A549 (cell line): Measurements from ENCODE around the gene FOCAD. TPM values are rescaled to one million over a fixed set of nuclear protein-coding genes. Genes with fewer than 3 reads are reported as not detected.
A peak's percentile ranks its signal among the peaks of the same experiment; 100 is the strongest.

Source experiments
- ATAC-seq, 2 experiments: fragments of 200-7000 bp in 1 of 2; fragments of >200 bp in 1 of 2; cut with Nextera tagmentation in 1 of 2; cut with Tn5 transposase in 1 of 2; 3 replicates each; pipeline versions ENCODE4 v1.8.0 to v1.9.1; 2018 to 2020; ENCODE audit warnings: mild to moderate bottlenecking in 1 of 2, moderate library complexity in 1 of 2
- CTCF ChIA-PET: fragments of 300-600 bp; sonication (Branson Sonifier 250); formaldehyde crosslinking; extraction: SDS; loops from one replicate; lab custom pipeline; 2021; ENCODE audit warnings: antibody characterized with exemption, inconsistent platforms; lab: Yijun Ruan, JAX
- POLR2A ChIA-PET: fragments of 350-600 bp; formaldehyde crosslinking; extraction: SDS; loops from one replicate; lab custom pipeline; 2021; ENCODE audit warnings: antibody characterized with exemption, inconsistent platforms; lab: Yijun Ruan, JAX
- DNase-seq, 2 experiments: peaks; one replicate each; pipeline versions ENCODE4 v3.0.0 to v3.0.0-alpha.2; 2011 to 2016; ENCODE audit warnings: low read depth in 1 of 2, low spot score in 1 of 2
- FAIRE-seq: peaks from 2 replicates; lab custom pipeline; 2011; peaks lifted over from hg19 to GRCh38; lab: Jason Lieb, UNC
- H3K27ac ChIP-seq, 2 experiments: fragments of >200 bp; sonication (Bioruptor Twin); formaldehyde crosslinking; 3 replicates each; pipeline ENCODE4 v1.5.1; 2016 to 2017
- H3K4me1 ChIP-seq: fragments of >200 bp; sonication (Bioruptor Twin); formaldehyde crosslinking; 3 replicates; pipeline ENCODE4 v1.6.1; 2016
- H3K4me2 ChIP-seq: fragments of >200 bp; sonication (Bioruptor Twin); formaldehyde crosslinking; 3 replicates; pipeline ENCODE4 v1.6.1; 2016
- H3K4me3 ChIP-seq: fragments of >200 bp; sonication (Bioruptor Twin); formaldehyde crosslinking; 3 replicates; pipeline ENCODE4 v1.5.1; 2016
- H3K9me3 ChIP-seq: fragments of >200 bp; sonication (Bioruptor Twin); formaldehyde crosslinking; 3 replicates; pipeline ENCODE4 v1.6.1; 2016
- CBX8 ChIP-seq: fragments of 200-600 bp; sonication (generic); IDR thresholded peaks from 2 replicates; pipeline ENCODE4 v1.6.1; 2016
- EHF ChIP-seq: fragments of 250-450 bp; sonication (Bioruptor Pico); IDR thresholded peaks from 2 replicates; pipeline ENCODE4 v1.5.0; 2020; ENCODE audit warnings: mild to moderate bottlenecking
- HDAC2 ChIP-seq: fragments of 200-600 bp; sonication (generic); IDR thresholded peaks from 2 replicates; pipeline ENCODE4 v1.6.1; 2016
- JUN ChIP-seq, 2 experiments: fragments of >200 bp; sonication (Bioruptor Twin); formaldehyde crosslinking; IDR thresholded peaks; 2 replicates in 1 of 2; 3 replicates in 1 of 2; pipeline ENCODE4 v1.6.1; 2016 to 2017
- JUNB ChIP-seq: fragments of >200 bp; sonication (Bioruptor Twin); formaldehyde crosslinking; IDR thresholded peaks from 2 replicates; pipeline ENCODE4 v1.6.1; 2016
- KDM1A ChIP-seq: fragments of 200-600 bp; sonication (generic); IDR thresholded peaks from 2 replicates; pipeline ENCODE4 v1.6.1; 2016; ENCODE audit warnings: low read depth, mild to moderate bottlenecking
- MAFK ChIP-seq: fragments of 450-650 bp; IDR thresholded peaks from 2 replicates; pipeline ENCODE4 v1.6.1; 2014; ENCODE audit not compliant: partially characterized antibody
- MYC ChIP-seq: IDR thresholded peaks from 2 replicates; pipeline ENCODE4 v1.6.1; 2012; ENCODE audit warnings: mild to moderate bottlenecking, inconsistent platforms, low read length, improper control_type of control experiment, borderline replicate concordance
- NPAS2 ChIP-seq: fragments of 250-450 bp; sonication (Bioruptor Pico); IDR thresholded peaks from 2 replicates; pipeline ENCODE4 v1.8.0; 2022; ENCODE audit warnings: mild to moderate bottlenecking, moderate library complexity, borderline replicate concordance
- RCOR1 ChIP-seq: fragments of 150-350 bp; IDR thresholded peaks from 2 replicates; pipeline ENCODE4 v1.6.1; 2014; ENCODE audit warnings: antibody characterized with exemption, low read length, low read depth
- SMC3 ChIP-seq: fragments of >200 bp; sonication (Bioruptor Twin); formaldehyde crosslinking; IDR thresholded peaks from 3 replicates; pipeline ENCODE4 v1.6.1; 2018; ENCODE audit warnings: inconsistent platforms
- TP53 ChIP-seq: fragments of 250-450 bp; sonication (Bioruptor Pico); IDR thresholded peaks from 2 replicates; pipeline ENCODE4 v1.5.0; 2021; ENCODE audit warnings: mild to moderate bottlenecking, moderate library complexity
- ZNF302 ChIP-seq: fragments of 250-450 bp; sonication (Bioruptor Pico); IDR thresholded peaks from 2 replicates; pipeline ENCODE4 v1.9.0; 2021; ENCODE audit warnings: inconsistent platforms, mild to moderate bottlenecking, moderate library complexity
- WGBS: methylation state at CpG from one replicate; pipeline ENCODE4 v1.1.6; 2017; ENCODE audit errors: missing lambda C conversion rate; 5-methylcytosine and 5-hydroxymethylcytosine counted together
- polyA plus RNA-seq, 4 experiments: library from polyadenylated mRNA; depleted of rRNA in 3 of 4; stranded (reverse); fragments of >200 nt; fragmentation: RNase III in 1 of 4; extraction: RNeasy Plus Mini Kit Qiagen cat#74134 plus additional on column Dnase treatment in 1 of 4; gene quantifications; 2 replicates in 3 of 4; 3 replicates in 1 of 4; pipeline ENCODE4 v1.2.3, GENCODE V29; 2011 to 2017
- TF ChIP-seq, protein P1 (sequence below): fragments of 250-450 bp; sonication (Bioruptor Pico); IDR thresholded peaks from 2 replicates; pipeline ENCODE4 v1.5.0; 2021; ENCODE audit warnings: mild to moderate bottlenecking, moderate library complexity, borderline replicate concordance
- TF ChIP-seq, protein P2 (sequence below): fragments of >200 bp; sonication (Bioruptor Twin); formaldehyde crosslinking; IDR thresholded peaks from 3 replicates; pipeline ENCODE4 v1.5.1; 2016
- TF ChIP-seq, protein P3 (sequence below): IDR thresholded peaks from 2 replicates; pipeline ENCODE4 v1.6.1; 2012
- TF ChIP-seq, protein P4 (sequence below): fragments of 150-350 bp; IDR thresholded peaks from 2 replicates; pipeline ENCODE4 v1.6.1; 2014; ENCODE audit warnings: low read depth, mild to moderate bottlenecking, low read length

FOCAD gene
- polyA plus RNA-seq, 2 of the 4 experiments (the other 2 are of a cell fraction), result 22.0 to 53.8 TPM

DNA sequence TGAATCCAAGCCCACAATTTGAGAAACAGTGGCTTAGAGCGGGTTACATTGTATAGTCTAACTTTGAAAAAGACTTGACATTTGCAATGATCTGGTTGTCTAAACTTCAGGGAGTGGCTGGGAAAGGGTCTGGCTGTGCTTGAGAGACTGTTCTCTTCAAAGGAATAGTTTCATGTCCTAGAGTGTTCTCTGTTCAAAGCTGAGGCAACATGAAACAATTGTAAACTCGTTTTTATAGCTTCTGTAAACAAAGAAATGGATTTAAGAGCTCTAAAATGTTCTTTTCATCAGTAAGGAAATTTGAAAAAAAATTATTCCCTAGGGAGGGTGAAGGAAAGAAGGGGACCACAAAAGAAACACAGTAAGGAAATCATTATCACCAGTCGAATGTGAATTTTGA, 41.6 kb downstream of the FOCAD start:
- Histone ChIP-seq H3K4me2 (0 out of 3 replicates have a peak overlapping the region, but pooled peaks have one; percentile 6), H3K27ac (no peak overlapping the region), H3K4me3 (no peak overlapping the region), H3K4me1 (peaks cover 18% of the 10 kb centered on the region), H3K9me3 (no peaks in the 10 kb centered on the region)
- CTCF ChIA-PET, result interaction anchor here (1.2 kb wide), 1 partner anchor 101 kb away, joined by 3 read pairs; no protein-coding TSS in a partner anchor
- DNase-seq, result no peak
- WGBS, result 51% methylated on average over 3 of the region's 3 CpGs
- no peak for ATAC-seq
- FAIRE-seq, result no peak
- POLR2A ChIA-PET, result interaction anchor here (1.3 kb wide), 1 partner anchor 42 kb away, joined by 6 read pairs; the partner anchor contains the start of gene FOCAD
- TF ChIP-seq, protein P1, sequence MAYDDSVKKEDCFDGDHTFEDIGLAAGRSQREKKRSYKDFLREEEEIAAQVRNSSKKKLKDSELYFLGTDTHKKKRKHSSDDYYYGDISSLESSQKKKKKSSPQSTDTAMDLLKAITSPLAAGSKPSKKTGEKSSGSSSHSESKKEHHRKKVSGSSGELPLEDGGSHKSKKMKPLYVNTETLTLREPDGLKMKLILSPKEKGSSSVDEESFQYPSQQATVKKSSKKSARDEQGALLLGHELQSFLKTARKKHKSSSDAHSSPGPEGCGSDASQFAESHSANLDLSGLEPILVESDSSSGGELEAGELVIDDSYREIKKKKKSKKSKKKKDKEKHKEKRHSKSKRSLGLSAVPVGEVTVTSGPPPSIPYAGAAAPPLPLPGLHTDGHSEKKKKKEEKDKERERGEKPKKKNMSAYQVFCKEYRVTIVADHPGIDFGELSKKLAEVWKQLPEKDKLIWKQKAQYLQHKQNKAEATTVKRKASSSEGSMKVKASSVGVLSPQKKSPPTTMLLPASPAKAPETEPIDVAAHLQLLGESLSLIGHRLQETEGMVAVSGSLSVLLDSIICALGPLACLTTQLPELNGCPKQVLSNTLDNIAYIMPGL (CRISPR knock-in tag), result no peak
- TF ChIP-seq, protein P2, sequence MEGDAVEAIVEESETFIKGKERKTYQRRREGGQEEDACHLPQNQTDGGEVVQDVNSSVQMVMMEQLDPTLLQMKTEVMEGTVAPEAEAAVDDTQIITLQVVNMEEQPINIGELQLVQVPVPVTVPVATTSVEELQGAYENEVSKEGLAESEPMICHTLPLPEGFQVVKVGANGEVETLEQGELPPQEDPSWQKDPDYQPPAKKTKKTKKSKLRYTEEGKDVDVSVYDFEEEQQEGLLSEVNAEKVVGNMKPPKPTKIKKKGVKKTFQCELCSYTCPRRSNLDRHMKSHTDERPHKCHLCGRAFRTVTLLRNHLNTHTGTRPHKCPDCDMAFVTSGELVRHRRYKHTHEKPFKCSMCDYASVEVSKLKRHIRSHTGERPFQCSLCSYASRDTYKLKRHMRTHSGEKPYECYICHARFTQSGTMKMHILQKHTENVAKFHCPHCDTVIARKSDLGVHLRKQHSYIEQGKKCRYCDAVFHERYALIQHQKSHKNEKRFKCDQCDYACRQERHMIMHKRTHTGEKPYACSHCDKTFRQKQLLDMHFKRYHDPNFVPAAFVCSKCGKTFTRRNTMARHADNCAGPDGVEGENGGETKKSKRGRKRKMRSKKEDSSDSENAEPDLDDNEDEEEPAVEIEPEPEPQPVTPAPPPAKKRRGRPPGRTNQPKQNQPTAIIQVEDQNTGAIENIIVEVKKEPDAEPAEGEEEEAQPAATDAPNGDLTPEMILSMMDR, result no peak
- TF ChIP-seq NPAS2 (CRISPR knock-in tag), result no peak
- no peak for TF ChIP-seq TP53 (CRISPR knock-in tag)
- TF ChIP-seq EHF (CRISPR knock-in tag), result no peak
- TF ChIP-seq, all 56 proteins: peak for 0

DNA sequence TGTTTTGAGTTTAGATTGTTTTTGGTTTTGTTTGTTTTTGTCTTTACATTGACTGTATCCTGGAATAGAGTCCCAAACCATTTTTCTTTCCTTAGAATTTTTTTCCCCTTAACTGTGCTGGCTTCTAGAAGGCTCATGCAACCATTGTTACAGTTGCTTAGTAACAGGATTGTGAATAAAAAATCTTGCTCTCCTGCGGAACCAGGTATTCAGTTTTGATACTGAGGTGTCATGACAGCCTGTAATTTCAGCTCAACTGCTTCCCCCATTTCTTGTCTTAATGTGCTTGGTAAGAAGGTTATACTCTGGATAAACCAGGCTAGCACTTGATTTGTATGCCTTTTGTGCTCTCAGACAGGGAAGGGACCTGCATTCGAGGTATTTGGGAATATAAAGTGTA, 42.1 kb downstream of the FOCAD start:
- ATAC-seq (no peak), DNase-seq (no peak), FAIRE-seq (no peak)
- H3K4me2 ChIP-seq, result 0 out of 3 replicates have a peak overlapping the region, but pooled peaks have one; percentile 6
- H3K9me3 ChIP-seq, result no peaks in the 10 kb centered on the region
- WGBS, result 80% methylated on average over 2 of the region's 2 CpGs
- no peak overlapping the region for H3K4me3 ChIP-seq
- CTCF ChIA-PET, result interaction anchor here (1.2 kb wide), 1 partner anchor 101 kb away, joined by 3 read pairs; no protein-coding TSS in a partner anchor
- TF ChIP-seq RCOR1 (no peak), CBX8 (no peak), JUNB (no peak), MAFK (no peak), MYC (no peak), ZNF302 (CRISPR knock-in tag) (no peak), JUN (IDR thresholded peaks at IDR 0.05) (no peak), SMC3 (no peak), NPAS2 (CRISPR knock-in tag) (no peak), KDM1A (no peak), HDAC2 (no peak)
- TF ChIP-seq, protein P3, sequence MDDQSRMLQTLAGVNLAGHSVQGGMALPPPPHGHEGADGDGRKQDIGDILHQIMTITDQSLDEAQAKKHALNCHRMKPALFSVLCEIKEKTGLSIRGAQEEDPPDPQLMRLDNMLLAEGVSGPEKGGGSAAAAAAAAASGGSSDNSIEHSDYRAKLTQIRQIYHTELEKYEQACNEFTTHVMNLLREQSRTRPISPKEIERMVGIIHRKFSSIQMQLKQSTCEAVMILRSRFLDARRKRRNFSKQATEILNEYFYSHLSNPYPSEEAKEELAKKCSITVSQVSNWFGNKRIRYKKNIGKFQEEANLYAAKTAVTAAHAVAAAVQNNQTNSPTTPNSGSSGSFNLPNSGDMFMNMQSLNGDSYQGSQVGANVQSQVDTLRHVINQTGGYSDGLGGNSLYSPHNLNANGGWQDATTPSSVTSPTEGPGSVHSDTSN, result no peak
- TF ChIP-seq, protein P4, sequence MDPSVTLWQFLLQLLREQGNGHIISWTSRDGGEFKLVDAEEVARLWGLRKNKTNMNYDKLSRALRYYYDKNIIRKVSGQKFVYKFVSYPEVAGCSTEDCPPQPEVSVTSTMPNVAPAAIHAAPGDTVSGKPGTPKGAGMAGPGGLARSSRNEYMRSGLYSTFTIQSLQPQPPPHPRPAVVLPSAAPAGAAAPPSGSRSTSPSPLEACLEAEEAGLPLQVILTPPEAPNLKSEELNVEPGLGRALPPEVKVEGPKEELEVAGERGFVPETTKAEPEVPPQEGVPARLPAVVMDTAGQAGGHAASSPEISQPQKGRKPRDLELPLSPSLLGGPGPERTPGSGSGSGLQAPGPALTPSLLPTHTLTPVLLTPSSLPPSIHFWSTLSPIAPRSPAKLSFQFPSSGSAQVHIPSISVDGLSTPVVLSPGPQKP, result no peak
- H3K4me1 ChIP-seq, result peaks cover 20% of the 10 kb centered on the region
- H3K27ac ChIP-seq, result no peak overlapping the region
- POLR2A ChIA-PET, result no interaction called here
